Peyer's patch (tissue), 4 donors: ENCODE data around the gene CHST1. TPM values are rescaled to one million over a fixed set of nuclear protein-coding genes. Genes with fewer than 3 reads are reported as not detected.

Experiments used
- DNase-seq, 3 donors: peaks; one replicate each; pipeline ENCODE4 v3.0.0-alpha.2; 2017 to 2019
- H3K27ac ChIP-seq, 4 donors: fragments of 200-600 bp; sonication (generic); one replicate each; pipeline ENCODE4 v1.5.1; 2016 to 2019
- H3K27me3 ChIP-seq, 2 donors: fragments of 200-600 bp; sonication (generic); one replicate each; pipeline ENCODE4 v1.5.1; 2019
- H3K36me3 ChIP-seq, 3 donors: fragments of 200-600 bp; sonication (generic); one replicate each; pipeline ENCODE4 v1.5.1; 2016 to 2019
- H3K4me1 ChIP-seq, 4 donors: fragments of 200-600 bp; sonication (generic); one replicate each; pipeline ENCODE4 v1.5.1; 2016 to 2019
- H3K4me3 ChIP-seq, 4 donors: fragments of 200-600 bp; sonication (generic); 1 replicate in 3 of 4; 2 replicates in 1 of 4; pipeline ENCODE4 v1.5.1; 2016 to 2019; ENCODE audit warnings: mild to moderate bottlenecking in 1 of 4
- H3K9me3 ChIP-seq, 4 donors: fragments of 200-600 bp; sonication (generic); one replicate each; pipeline ENCODE4 v1.5.1; 2016 to 2019; ENCODE audit warnings: mild to moderate bottlenecking in 1 of 4
- POLR2A ChIP-seq, 2 donors: fragments of 450-650 bp; IDR thresholded peaks; one replicate each; pipeline ENCODE4 v1.5.1; 2017; ENCODE audit warnings: antibody characterized with exemption in 2 of 2, mild to moderate bottlenecking in 2 of 2, moderate library complexity in 2 of 2
- total RNA-seq, 4 donors: library from RNA; depleted of rRNA; stranded (reverse); fragments of >200 nt; gene quantifications; one replicate each; pipeline ENCODE4 v1.1.0, GENCODE V29; 2016
- TF ChIP-seq, protein P1 (sequence below), 6 experiments: fragments of 450-650 bp in 4 of 6; fragments of 200-600 bp in 2 of 6; sonication (generic) in 1 of 6; IDR thresholded peaks; one replicate each; pipeline ENCODE4 v1.5.1; 2017 to 2019; ENCODE audit warnings: antibody characterized with exemption in 6 of 6, mild to moderate bottlenecking in 3 of 6, moderate library complexity in 1 of 6

The CHST1 gene
- total RNA-seq, 4 donors from 2014 or later: 0.53 to 11.6 (median 1.4) TPM

DNA sequence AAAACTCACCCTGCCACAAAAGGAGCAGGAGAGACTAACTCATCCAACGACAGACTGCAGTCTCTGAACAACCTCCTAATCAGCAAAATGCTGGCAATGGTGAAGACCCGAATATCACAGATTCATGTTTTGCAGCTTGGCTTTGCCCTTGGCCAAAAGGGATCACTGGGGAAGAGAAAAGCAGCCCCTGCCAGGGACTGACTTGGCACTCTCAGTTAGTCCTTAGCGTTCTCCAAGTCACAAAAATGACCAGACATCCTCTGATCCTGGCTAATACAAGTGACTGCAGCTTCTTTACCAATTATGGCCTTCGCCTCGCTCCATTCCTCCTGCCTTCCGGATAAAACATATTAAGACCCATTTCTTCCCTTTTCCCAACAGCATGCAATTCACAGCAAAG is 22.4 kb upstream of the CHST1 start:
- H3K27me3 ChIP-seq: no peaks in the 10 kb centered on the region
- no peak overlapping the region for H3K27ac ChIP-seq
- no peak for DNase-seq
- TF ChIP-seq, protein P1, sequence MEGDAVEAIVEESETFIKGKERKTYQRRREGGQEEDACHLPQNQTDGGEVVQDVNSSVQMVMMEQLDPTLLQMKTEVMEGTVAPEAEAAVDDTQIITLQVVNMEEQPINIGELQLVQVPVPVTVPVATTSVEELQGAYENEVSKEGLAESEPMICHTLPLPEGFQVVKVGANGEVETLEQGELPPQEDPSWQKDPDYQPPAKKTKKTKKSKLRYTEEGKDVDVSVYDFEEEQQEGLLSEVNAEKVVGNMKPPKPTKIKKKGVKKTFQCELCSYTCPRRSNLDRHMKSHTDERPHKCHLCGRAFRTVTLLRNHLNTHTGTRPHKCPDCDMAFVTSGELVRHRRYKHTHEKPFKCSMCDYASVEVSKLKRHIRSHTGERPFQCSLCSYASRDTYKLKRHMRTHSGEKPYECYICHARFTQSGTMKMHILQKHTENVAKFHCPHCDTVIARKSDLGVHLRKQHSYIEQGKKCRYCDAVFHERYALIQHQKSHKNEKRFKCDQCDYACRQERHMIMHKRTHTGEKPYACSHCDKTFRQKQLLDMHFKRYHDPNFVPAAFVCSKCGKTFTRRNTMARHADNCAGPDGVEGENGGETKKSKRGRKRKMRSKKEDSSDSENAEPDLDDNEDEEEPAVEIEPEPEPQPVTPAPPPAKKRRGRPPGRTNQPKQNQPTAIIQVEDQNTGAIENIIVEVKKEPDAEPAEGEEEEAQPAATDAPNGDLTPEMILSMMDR (IDR thresholded peaks at IDR 0.05): no peak
- TF ChIP-seq POLR2A (IDR thresholded peaks at IDR 0.05): no peak
- no peak overlapping the region for H3K4me3 ChIP-seq
- no peaks in the 10 kb centered on the region for H3K36me3 ChIP-seq
- H3K4me1 ChIP-seq: no peaks in the 10 kb centered on the region
- H3K9me3 ChIP-seq: no peaks in the 10 kb centered on the region

DNA sequence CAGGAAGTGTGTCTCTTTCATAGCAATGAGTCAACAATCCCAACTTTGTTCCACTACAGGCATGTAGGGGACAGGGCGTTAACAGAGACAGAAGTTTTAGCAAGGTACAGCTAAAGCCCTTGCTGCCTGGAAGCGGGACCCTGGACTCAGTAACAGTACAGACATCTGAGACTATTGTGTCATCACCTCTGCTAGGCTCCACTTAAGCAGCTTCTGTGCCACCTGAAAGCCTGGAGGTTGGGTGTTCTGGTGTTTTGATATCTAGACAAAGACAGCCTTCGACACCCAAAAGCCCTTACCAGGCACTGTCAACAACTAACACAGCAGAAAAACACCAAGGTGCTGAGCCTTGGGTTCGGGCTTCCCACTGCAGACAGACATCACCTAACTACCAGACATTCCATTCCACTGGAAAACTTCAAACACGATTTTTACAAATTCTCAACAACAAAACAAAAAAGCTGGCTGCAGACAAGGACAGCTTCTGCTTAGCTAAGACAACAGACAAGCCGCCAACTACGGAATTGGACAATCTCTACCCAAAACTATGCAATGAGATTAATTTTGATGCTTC is 20.6 kb upstream of the CHST1 start:
- Histone ChIP-seq H3K27me3 (no peaks in the 10 kb centered on the region), H3K4me1 (no peaks in the 10 kb centered on the region), H3K27ac (no peak overlapping the region), H3K9me3 (no peaks in the 10 kb centered on the region), H3K36me3 (no peaks in the 10 kb centered on the region), H3K4me3 (no peak overlapping the region)
- no peak for TF ChIP-seq POLR2A (IDR thresholded peaks at IDR 0.05)
- TF ChIP-seq, protein P1 (IDR thresholded peaks at IDR 0.05): no peak
- DNase-seq: no peak

DNA sequence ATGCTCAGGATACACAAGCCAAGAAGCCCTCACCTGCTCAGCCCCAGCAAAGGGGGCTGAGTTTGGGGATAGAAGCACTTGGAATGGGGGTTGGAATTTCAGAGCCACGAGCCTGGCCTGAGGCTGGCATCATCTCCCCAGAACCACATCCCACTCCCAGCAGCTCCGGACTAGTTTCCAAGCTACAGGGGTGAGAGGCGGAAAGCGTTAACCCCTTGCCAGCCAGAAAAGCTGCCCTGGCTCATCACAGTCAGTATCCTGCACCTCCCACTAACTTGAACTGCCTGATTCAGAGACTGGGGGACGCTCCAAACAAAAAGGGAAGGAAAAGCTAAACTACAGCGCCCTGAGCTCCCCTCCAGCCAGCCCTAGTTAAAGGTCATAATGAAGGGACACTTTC is 19.0 kb upstream of the CHST1 start:
- no peaks in the 10 kb centered on the region for H3K9me3 ChIP-seq
- TF ChIP-seq, protein P1 (IDR thresholded peaks at IDR 0.05): no peak
- TF ChIP-seq POLR2A (IDR thresholded peaks at IDR 0.05): no peak
- DNase-seq: no peak
- no peaks in the 10 kb centered on the region for H3K4me1 ChIP-seq
- H3K4me3 ChIP-seq: no peak overlapping the region
- no peaks in the 10 kb centered on the region for H3K36me3 ChIP-seq
- H3K27ac ChIP-seq: no peak overlapping the region
- no peaks in the 10 kb centered on the region for H3K27me3 ChIP-seq

DNA sequence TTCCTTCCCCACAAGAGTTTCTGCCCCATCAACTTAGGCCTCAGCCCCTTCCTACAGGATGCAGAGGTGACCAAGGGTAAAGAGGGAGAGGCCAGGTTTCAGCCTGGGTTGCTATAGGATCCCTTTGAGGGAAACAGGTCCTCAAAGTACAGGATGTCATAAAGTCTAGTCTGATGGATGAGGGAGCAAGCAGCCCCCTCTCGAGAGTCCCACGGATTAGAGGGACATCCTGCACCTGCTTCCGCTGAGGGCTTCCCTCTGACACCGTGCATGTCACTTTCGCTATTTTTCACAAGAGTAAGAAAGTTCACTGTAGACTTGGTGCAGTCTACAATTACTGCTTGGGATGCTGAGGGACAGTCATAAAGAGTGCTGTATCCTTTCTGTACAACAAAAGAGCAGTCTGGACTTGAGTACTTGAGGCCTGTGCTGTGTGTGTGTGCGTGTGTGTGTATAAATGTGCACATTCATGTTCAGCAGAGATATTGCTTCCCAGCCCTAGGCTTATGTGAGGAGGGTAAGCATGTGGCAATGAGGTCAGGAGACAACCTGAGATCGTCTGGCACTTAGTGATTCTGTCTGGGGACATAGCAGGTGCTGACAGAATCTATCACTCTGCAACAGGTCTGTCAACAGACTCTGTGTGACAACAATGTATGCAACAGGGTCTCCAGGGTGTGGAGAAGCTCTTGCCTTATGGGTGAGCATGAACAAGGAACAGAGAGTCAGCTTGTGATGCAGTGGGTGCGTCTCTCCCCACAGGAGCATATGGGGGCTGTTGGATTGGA is 18.0 kb upstream of the CHST1 start:
- H3K4me3 ChIP-seq: no peak overlapping the region
- no peaks in the 10 kb centered on the region for H3K27me3 ChIP-seq
- no peaks in the 10 kb centered on the region for H3K36me3 ChIP-seq
- no peak overlapping the region for H3K27ac ChIP-seq
- TF ChIP-seq POLR2A (IDR thresholded peaks at IDR 0.05): no peak
- TF ChIP-seq, protein P1 (IDR thresholded peaks at IDR 0.05): no peak
- no peaks in the 10 kb centered on the region for H3K4me1 ChIP-seq
- DNase-seq: no peak
- no peaks in the 10 kb centered on the region for H3K9me3 ChIP-seq

DNA sequence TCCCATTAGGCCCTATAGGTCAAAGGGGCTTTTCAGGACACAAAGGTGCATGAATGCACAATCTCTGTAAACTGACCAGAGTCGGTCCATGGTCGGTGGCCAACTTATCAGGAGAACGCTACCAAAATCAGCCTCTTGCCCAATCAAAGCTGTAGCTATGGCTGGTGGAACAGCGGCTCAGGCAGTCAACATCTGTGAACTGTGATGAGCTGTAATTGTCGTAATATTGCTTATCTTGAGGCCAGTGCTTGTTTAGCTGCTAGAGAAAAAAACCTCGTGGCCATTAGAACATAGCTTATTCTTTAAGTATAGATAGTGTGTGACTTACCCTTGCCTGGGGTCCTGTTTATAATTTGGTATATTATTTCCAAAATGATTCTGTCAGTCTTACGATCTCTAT is 14.4 kb upstream of the CHST1 start:
- H3K4me1 ChIP-seq: no peaks in the 10 kb centered on the region
- no peak overlapping the region for H3K4me3 ChIP-seq
- no peaks in the 10 kb centered on the region for H3K27me3 ChIP-seq
- no peaks in the 10 kb centered on the region for H3K36me3 ChIP-seq
- TF ChIP-seq, protein P1 (IDR thresholded peaks at IDR 0.05): no peak
- no peak for TF ChIP-seq POLR2A (IDR thresholded peaks at IDR 0.05)
- H3K27ac ChIP-seq: no peak overlapping the region
- DNase-seq: no peak
- no peaks in the 10 kb centered on the region for H3K9me3 ChIP-seq
